ENCODE results near the gene ZSCAN16.
A peak's percentile ranks its signal among the peaks of the same experiment; 100 is the strongest.
"Not testable (repeated sequence)": the region's sequence is repeated elsewhere in the genome, so short reads cannot be mapped to it uniquely, and the experiment has no call there.

ZSCAN16 gene

GRCh38 chr6:28124350-28124970, at the start of gene ZSCAN16:
ZSCAN16 (plus strand) TSS chr6:28124609; CDS start chr6:28125444, 835 bp downstream.
- peak; percentile 86 for DNase-seq

- DNase-seq: no peak
Observed at GRCh38 chr6:28078050-28078449, 46.4 kb upstream of the ZSCAN16 start.

- DNase-seq: no peak
Observed at GRCh38 chr6:28078836-28079235, 45.6 kb upstream of the ZSCAN16 start.

- DNase-seq: not testable (repeated sequence)
Observed at GRCh38 chr6:28080381-28080630, 44.1 kb upstream of the ZSCAN16 start, which contains the start of gene ZNF165. ZNF165 (plus strand) TSS chr6:28080568; CDS start chr6:28085481, 4,913 bp downstream.

GRCh38 chr6:28080631-28081485, 43.6 kb upstream of the ZSCAN16 start:
- peak; percentile 90 for DNase-seq

GRCh38 chr6:28081486-28081751, 43.0 kb upstream of the ZSCAN16 start:
- DNase-seq: no peak

- DNase-seq: no peak
Observed at GRCh38 chr6:28082939-28083338, 41.5 kb upstream of the ZSCAN16 start.

- no peak for DNase-seq
Observed at GRCh38 chr6:28089054-28089453, 35.4 kb upstream of the ZSCAN16 start.

GRCh38 chr6:28090917-28091586, 33.4 kb upstream of the ZSCAN16 start:
- DNase-seq: no peak

GRCh38 chr6:28102222-28102621, 22.2 kb upstream of the ZSCAN16 start:
- DNase-seq: not testable (repeated sequence)

GRCh38 chr6:28102699-28103098, 21.7 kb upstream of the ZSCAN16 start:
- DNase-seq: not testable (repeated sequence)

- DNase-seq: peak; percentile 67
Observed at GRCh38 chr6:28104392-28105244, 19.8 kb upstream of the ZSCAN16 start.

- DNase-seq: no peak
Observed at GRCh38 chr6:28105245-28105639, 19.2 kb upstream of the ZSCAN16 start.

GRCh38 chr6:28107506-28107905, 16.9 kb upstream of the ZSCAN16 start:
- no peak for DNase-seq

GRCh38 chr6:28111964-28112363, 12.4 kb upstream of the ZSCAN16 start:
- no peak for DNase-seq

GRCh38 chr6:28115799-28116198, 8.6 kb upstream of the ZSCAN16 start:
- DNase-seq: no peak

- DNase-seq: no peak
Observed at GRCh38 chr6:28117386-28118050, 6.9 kb upstream of the ZSCAN16 start.

- no peak for DNase-seq
Observed at GRCh38 chr6:28118217-28118616, 6.2 kb upstream of the ZSCAN16 start.

GRCh38 chr6:28121876-28122275, 2.5 kb upstream of the ZSCAN16 start:
- no peak for DNase-seq

GRCh38 chr6:28122283-28122682, 2.1 kb upstream of the ZSCAN16 start:
- DNase-seq: not testable (repeated sequence)

GRCh38 chr6:28124971-28125353, 553 bp downstream of the ZSCAN16 start:
- no peak for DNase-seq

- DNase-seq: no peak
Observed at GRCh38 chr6:28125401-28125800, 992 bp downstream of the ZSCAN16 start.

- DNase-seq: peak; percentile 19
Observed at GRCh38 chr6:28134015-28134414, 9.6 kb downstream of the ZSCAN16 start.
